ENCODE data around the gene PPIG.

Gene PPIG

GRCh38 chr2:169656164-169656563 lies 72.0 kb downstream of the PPIG start:
- no peak for TF ChIP-seq CTCF (IDR thresholded peaks at IDR 0.05; ENCODE audit: low read depth, low read length)
- no peaks in the 10 kb centered on the region for H3K27me3 ChIP-seq
- H3K9me3 ChIP-seq: no peaks in the 10 kb centered on the region
- no peak for DNase-seq
- H3K4me3 ChIP-seq (ENCODE audit: low read depth, low read length): no peak overlapping the region
- no peaks in the 10 kb centered on the region for H3K36me3 ChIP-seq
- H3K4me1 ChIP-seq: no peaks in the 10 kb centered on the region

- Histone ChIP-seq H3K27me3 (no peaks in the 10 kb centered on the region), H3K36me3 (no peaks in the 10 kb centered on the region), H3K4me3 (ENCODE audit: low read depth, low read length) (no peak overlapping the region), H3K9me3 (no peaks in the 10 kb centered on the region), H3K4me1 (no peaks in the 10 kb centered on the region)
- no peak for DNase-seq
- no peak for TF ChIP-seq CTCF (IDR thresholded peaks at IDR 0.05; ENCODE audit: low read depth, low read length)
Observed at GRCh38 chr2:169658877-169659276, 74.7 kb downstream of the PPIG start.

- no peaks in the 10 kb centered on the region for H3K9me3 ChIP-seq
- H3K36me3 ChIP-seq: no peaks in the 10 kb centered on the region
- H3K27me3 ChIP-seq: no peaks in the 10 kb centered on the region
- DNase-seq: no peak
- no peak for TF ChIP-seq CTCF (IDR thresholded peaks at IDR 0.05; ENCODE audit: low read depth, low read length)
- no peak overlapping the region for H3K4me3 ChIP-seq (ENCODE audit: low read depth, low read length)
- H3K4me1 ChIP-seq: no peaks in the 10 kb centered on the region
Observed at GRCh38 chr2:169659320-169659719, 75.2 kb downstream of the PPIG start.

DNA sequence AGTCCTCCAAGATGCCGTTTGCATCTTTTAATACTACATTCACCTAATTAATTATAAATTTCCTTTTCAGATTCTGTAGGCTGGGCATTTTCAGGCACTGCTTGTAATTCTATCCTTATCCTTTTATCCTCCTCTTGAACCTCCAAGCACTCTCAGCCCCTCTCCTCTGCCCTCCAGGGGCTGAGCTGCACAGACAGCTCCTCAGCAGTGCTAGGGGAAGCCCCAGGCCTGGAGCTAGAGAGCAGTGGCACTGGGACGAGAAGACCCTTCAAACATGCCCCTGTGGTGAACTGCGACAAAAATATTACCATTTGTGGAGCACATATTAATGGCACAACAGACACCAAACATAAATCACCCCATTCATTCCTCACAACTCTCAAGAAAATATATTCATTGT lies 77.1 kb downstream of the PPIG start:
- no peaks in the 10 kb centered on the region for H3K36me3 ChIP-seq
- H3K4me3 ChIP-seq (ENCODE audit: low read depth, low read length): no peak overlapping the region
- H3K4me1 ChIP-seq: no peaks in the 10 kb centered on the region
- no peak for DNase-seq
- no peaks in the 10 kb centered on the region for H3K27me3 ChIP-seq
- H3K9me3 ChIP-seq: no peaks in the 10 kb centered on the region
- TF ChIP-seq CTCF (IDR thresholded peaks at IDR 0.05; ENCODE audit: low read depth, low read length): no peak

GRCh38 chr2:169662744-169663143 lies 78.6 kb downstream of the PPIG start:
- no peaks in the 10 kb centered on the region for H3K9me3 ChIP-seq
- TF ChIP-seq CTCF (IDR thresholded peaks at IDR 0.05; ENCODE audit: low read depth, low read length): no peak
- DNase-seq: no peak

GRCh38 chr2:169663247-169663646 lies 79.1 kb downstream of the PPIG start:
- no peaks in the 10 kb centered on the region for H3K9me3 ChIP-seq
- no peak for DNase-seq
- H3K4me3 ChIP-seq (ENCODE audit: low read depth, low read length): no peak overlapping the region
- TF ChIP-seq CTCF (IDR thresholded peaks at IDR 0.05; ENCODE audit: low read depth, low read length): no peak
- no peaks in the 10 kb centered on the region for H3K36me3 ChIP-seq
- no peaks in the 10 kb centered on the region for H3K4me1 ChIP-seq
- H3K27me3 ChIP-seq: no peaks in the 10 kb centered on the region

More at GRCh38 chr2:169662744-169663143, 78.6 kb downstream of the PPIG start:
- no peaks in the 10 kb centered on the region for H3K27me3 ChIP-seq
- H3K4me1 ChIP-seq: no peaks in the 10 kb centered on the region
- no peaks in the 10 kb centered on the region for H3K36me3 ChIP-seq
- no peak overlapping the region for H3K4me3 ChIP-seq (ENCODE audit: low read depth, low read length)

Data from BE2C (cell line).